WTC11 (cell line): ENCODE data around the gene GPR137B. TPM values are rescaled to one million over a fixed set of nuclear protein-coding genes. Genes with fewer than 3 reads are reported as not detected.

Experiments used
- ATAC-seq: fragments of 200-7000 bp; cut with Tn5 transposase; 2 replicates; pipeline ENCODE4 v1.10.0; 2021; ENCODE audit warnings: mild to moderate bottlenecking, moderate library complexity
- CTCF ChIA-PET: fragments of 300-600 bp; sonication (Branson Sonifier 250); formaldehyde crosslinking; loops from one replicate; lab custom pipeline; 2021; ENCODE audit warnings: antibody characterized with exemption; lab: Charles Lee
- POLR2A ChIA-PET: fragments of 350-600 bp; sonication (Branson Sonifier 250); formaldehyde crosslinking; loops from one replicate; lab custom pipeline; 2021; ENCODE audit warnings: antibody characterized with exemption; lab: Charles Lee
- DNase-seq: peaks from one replicate; pipeline ENCODE4 v3.0.0; 2021; ENCODE audit warnings: low spot score
- H3K27ac Mint-ChIP-seq: 2 replicates; pipeline ENCODE4 v1.8.0; 2021; ENCODE audit warnings: mixed read lengths
- H3K27me3 Mint-ChIP-seq: 2 replicates; pipeline ENCODE4 v1.8.0; 2021; ENCODE audit warnings: low read depth, mild to moderate bottlenecking, moderate library complexity, mixed read lengths
- H3K36me3 Mint-ChIP-seq: 2 replicates; pipeline ENCODE4 v1.8.0; 2021; ENCODE audit warnings: mixed read lengths
- H3K4me1 Mint-ChIP-seq: 2 replicates; pipeline ENCODE4 v1.8.0; 2022; ENCODE audit warnings: mixed read lengths
- H3K4me3 Mint-ChIP-seq: 2 replicates; pipeline ENCODE4 v1.8.0; 2021; ENCODE audit warnings: mild to moderate bottlenecking, moderate library complexity, mixed read lengths
- H3K9me3 Mint-ChIP-seq: 2 replicates; pipeline ENCODE4 v1.8.0; 2021; ENCODE audit warnings: mixed read lengths
- ATF3 ChIP-seq: sonication (generic); formaldehyde crosslinking; conservative IDR thresholded peaks from 2 replicates; pipeline ENCODE4 v1.8.1; 2022; ENCODE audit warnings: mild to moderate bottlenecking, missing genetic modification reagents
- ATF6 ChIP-seq: sonication (generic); formaldehyde crosslinking; IDR thresholded peaks from 2 replicates; pipeline ENCODE4 v1.8.1; 2023; ENCODE audit warnings: mild to moderate bottlenecking, missing genetic modification reagents
- EMX1 ChIP-seq: fragments of 250-450 bp; sonication (Bioruptor Pico); IDR thresholded peaks from 2 replicates; pipeline ENCODE4 v1.8.0; 2021; ENCODE audit warnings: mild to moderate bottlenecking
- ESRRA ChIP-seq: sonication (generic); formaldehyde crosslinking; IDR thresholded peaks from 2 replicates; pipeline ENCODE4 v1.8.1; 2022; ENCODE audit warnings: mild to moderate bottlenecking, missing genetic modification reagents, borderline replicate concordance
- KAT7 ChIP-seq: sonication (generic); formaldehyde crosslinking; IDR thresholded peaks from 2 replicates; pipeline ENCODE4 v1.8.1; 2023; ENCODE audit warnings: missing genetic modification reagents, mild to moderate bottlenecking, borderline replicate concordance
- MXD4 ChIP-seq: fragments of 250-450 bp; sonication (Bioruptor Pico); IDR thresholded peaks from 2 replicates; pipeline ENCODE4 v1.8.0; 2021; ENCODE audit warnings: mild to moderate bottlenecking, moderate library complexity, borderline replicate concordance
- NFATC4 ChIP-seq: fragments of 250-450 bp; sonication (Bioruptor Pico); IDR thresholded peaks from 2 replicates; pipeline ENCODE4 v1.9.0; 2021; ENCODE audit warnings: mild to moderate bottlenecking
- RORB ChIP-seq: fragments of 250-450 bp; sonication (Bioruptor Pico); IDR thresholded peaks from 2 replicates; pipeline ENCODE4 v1.9.0; 2021; ENCODE audit warnings: mild to moderate bottlenecking
- TP53 ChIP-seq: sonication (generic); formaldehyde crosslinking; IDR thresholded peaks from 2 replicates; pipeline ENCODE4 v1.8.1; 2023; ENCODE audit warnings: mild to moderate bottlenecking, missing genetic modification reagents
- ZNF396 ChIP-seq: fragments of 250-450 bp; sonication (Bioruptor Pico); IDR thresholded peaks from 2 replicates; pipeline ENCODE4 v1.8.0; 2021; ENCODE audit warnings: mild to moderate bottlenecking, moderate library complexity, borderline replicate concordance
- total RNA-seq: library from RNA; stranded (reverse); gene quantifications from 3 replicates; pipeline ENCODE4 v1.2.3, GENCODE V29; 2021
- TF ChIP-seq, protein P1 (sequence below): sonication (generic); formaldehyde crosslinking; conservative IDR thresholded peaks from 2 replicates; pipeline ENCODE4 v1.8.1; 2023; ENCODE audit warnings: mild to moderate bottlenecking, low read depth, missing genetic modification reagents, moderate library complexity
- TF ChIP-seq, protein P2 (sequence below): sonication (generic); formaldehyde crosslinking; IDR thresholded peaks from 2 replicates; pipeline ENCODE4 v1.8.0; 2023; ENCODE audit warnings: mild to moderate bottlenecking, missing genetic modification reagents
- TF ChIP-seq, protein P3 (sequence below): fragments of 250-450 bp; sonication (Bioruptor Pico); IDR thresholded peaks from 2 replicates; pipeline ENCODE4 v1.8.0; 2021; ENCODE audit warnings: mild to moderate bottlenecking
- TF ChIP-seq, protein P4 (sequence below): sonication (generic); formaldehyde crosslinking; IDR thresholded peaks from 2 replicates; pipeline ENCODE4 v1.8.1; 2022; ENCODE audit warnings: mild to moderate bottlenecking, missing genetic modification reagents, moderate library complexity, borderline replicate concordance

The GPR137B gene
- total RNA-seq, 1 experiment from 2014 or later = 6.3 TPM

- peaks cover 12% of the 10 kb centered on the region for H3K4me1 Mint-ChIP-seq
- H3K36me3 Mint-ChIP-seq = peaks cover 18% of the 10 kb centered on the region
- no peak overlapping the region; the same call in none of the 2 replicates for H3K27ac Mint-ChIP-seq
- TF ChIP-seq ATF3 (CRISPR knock-in tag) (no peak), RORB (no peak), KAT7 (CRISPR knock-in tag) (no peak), TP53 (CRISPR knock-in tag) (no peak), NFATC4 (CRISPR knock-in tag) (no peak), ESRRA (no peak), ZNF396 (CRISPR knock-in tag) (no peak)
- TF ChIP-seq, protein P1, sequence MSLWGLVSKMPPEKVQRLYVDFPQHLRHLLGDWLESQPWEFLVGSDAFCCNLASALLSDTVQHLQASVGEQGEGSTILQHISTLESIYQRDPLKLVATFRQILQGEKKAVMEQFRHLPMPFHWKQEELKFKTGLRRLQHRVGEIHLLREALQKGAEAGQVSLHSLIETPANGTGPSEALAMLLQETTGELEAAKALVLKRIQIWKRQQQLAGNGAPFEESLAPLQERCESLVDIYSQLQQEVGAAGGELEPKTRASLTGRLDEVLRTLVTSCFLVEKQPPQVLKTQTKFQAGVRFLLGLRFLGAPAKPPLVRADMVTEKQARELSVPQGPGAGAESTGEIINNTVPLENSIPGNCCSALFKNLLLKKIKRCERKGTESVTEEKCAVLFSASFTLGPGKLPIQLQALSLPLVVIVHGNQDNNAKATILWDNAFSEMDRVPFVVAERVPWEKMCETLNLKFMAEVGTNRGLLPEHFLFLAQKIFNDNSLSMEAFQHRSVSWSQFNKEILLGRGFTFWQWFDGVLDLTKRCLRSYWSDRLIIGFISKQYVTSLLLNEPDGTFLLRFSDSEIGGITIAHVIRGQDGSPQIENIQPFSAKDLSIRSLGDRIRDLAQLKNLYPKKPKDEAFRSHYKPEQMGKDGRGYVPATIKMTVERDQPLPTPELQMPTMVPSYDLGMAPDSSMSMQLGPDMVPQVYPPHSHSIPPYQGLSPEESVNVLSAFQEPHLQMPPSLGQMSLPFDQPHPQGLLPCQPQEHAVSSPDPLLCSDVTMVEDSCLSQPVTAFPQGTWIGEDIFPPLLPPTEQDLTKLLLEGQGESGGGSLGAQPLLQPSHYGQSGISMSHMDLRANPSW (CRISPR knock-in tag) = no peak
- TF ChIP-seq, protein P2, sequence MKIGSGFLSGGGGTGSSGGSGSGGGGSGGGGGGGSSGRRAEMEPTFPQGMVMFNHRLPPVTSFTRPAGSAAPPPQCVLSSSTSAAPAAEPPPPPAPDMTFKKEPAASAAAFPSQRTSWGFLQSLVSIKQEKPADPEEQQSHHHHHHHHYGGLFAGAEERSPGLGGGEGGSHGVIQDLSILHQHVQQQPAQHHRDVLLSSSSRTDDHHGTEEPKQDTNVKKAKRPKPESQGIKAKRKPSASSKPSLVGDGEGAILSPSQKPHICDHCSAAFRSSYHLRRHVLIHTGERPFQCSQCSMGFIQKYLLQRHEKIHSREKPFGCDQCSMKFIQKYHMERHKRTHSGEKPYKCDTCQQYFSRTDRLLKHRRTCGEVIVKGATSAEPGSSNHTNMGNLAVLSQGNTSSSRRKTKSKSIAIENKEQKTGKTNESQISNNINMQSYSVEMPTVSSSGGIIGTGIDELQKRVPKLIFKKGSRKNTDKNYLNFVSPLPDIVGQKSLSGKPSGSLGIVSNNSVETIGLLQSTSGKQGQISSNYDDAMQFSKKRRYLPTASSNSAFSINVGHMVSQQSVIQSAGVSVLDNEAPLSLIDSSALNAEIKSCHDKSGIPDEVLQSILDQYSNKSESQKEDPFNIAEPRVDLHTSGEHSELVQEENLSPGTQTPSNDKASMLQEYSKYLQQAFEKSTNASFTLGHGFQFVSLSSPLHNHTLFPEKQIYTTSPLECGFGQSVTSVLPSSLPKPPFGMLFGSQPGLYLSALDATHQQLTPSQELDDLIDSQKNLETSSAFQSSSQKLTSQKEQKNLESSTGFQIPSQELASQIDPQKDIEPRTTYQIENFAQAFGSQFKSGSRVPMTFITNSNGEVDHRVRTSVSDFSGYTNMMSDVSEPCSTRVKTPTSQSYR (CRISPR knock-in tag) = no peak
- H3K27me3 Mint-ChIP-seq = no peaks in the 10 kb centered on the region
- CTCF ChIA-PET = interaction anchor here (0.8 kb wide), 1 partner anchor 282 kb away, joined by 3 read pairs; no protein-coding TSS in a partner anchor
- no peak overlapping the region for H3K4me3 Mint-ChIP-seq
- DNase-seq (no peak), ATAC-seq (no peak)
- POLR2A ChIA-PET = no interaction called here
- peaks cover 15% of the 10 kb centered on the region for H3K9me3 Mint-ChIP-seq
Observed at GRCh38 chr1:236207121-236207520, 64.8 kb downstream of the GPR137B start.

GRCh38 chr1:236207569-236207968 is 65.2 kb downstream of the GPR137B start:
- Mint-ChIP-seq H3K27ac (no peak overlapping the region), H3K27me3 (no peaks in the 10 kb centered on the region), H3K36me3 (peaks cover 14% of the 10 kb centered on the region), H3K4me3 (no peak overlapping the region), H3K4me1 (peaks cover 12% of the 10 kb centered on the region), H3K9me3 (peaks cover 11% of the 10 kb centered on the region)
- DNase-seq (no peak), ATAC-seq (no peak)
- ChIA-PET CTCF (interaction anchor here (0.8 kb wide), 1 partner anchor 282 kb away, joined by 3 read pairs; no protein-coding TSS in a partner anchor), POLR2A (no interaction called here)
- TF ChIP-seq, protein P3, sequence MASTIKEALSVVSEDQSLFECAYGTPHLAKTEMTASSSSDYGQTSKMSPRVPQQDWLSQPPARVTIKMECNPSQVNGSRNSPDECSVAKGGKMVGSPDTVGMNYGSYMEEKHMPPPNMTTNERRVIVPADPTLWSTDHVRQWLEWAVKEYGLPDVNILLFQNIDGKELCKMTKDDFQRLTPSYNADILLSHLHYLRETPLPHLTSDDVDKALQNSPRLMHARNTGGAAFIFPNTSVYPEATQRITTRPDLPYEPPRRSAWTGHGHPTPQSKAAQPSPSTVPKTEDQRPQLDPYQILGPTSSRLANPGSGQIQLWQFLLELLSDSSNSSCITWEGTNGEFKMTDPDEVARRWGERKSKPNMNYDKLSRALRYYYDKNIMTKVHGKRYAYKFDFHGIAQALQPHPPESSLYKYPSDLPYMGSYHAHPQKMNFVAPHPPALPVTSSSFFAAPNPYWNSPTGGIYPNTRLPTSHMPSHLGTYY (CRISPR knock-in tag) = no peak
- TF ChIP-seq, protein P4, sequence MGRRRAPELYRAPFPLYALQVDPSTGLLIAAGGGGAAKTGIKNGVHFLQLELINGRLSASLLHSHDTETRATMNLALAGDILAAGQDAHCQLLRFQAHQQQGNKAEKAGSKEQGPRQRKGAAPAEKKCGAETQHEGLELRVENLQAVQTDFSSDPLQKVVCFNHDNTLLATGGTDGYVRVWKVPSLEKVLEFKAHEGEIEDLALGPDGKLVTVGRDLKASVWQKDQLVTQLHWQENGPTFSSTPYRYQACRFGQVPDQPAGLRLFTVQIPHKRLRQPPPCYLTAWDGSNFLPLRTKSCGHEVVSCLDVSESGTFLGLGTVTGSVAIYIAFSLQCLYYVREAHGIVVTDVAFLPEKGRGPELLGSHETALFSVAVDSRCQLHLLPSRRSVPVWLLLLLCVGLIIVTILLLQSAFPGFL (CRISPR knock-in tag) = no peak
- no peak for TF ChIP-seq ATF6 (CRISPR knock-in tag)
- no peak for TF ChIP-seq EMX1 (CRISPR knock-in tag)
- TF ChIP-seq MXD4 (CRISPR knock-in tag) = no peak
